GM04504 (cell line): ENCODE data around the gene TSPAN14.
A peak's percentile ranks its signal among the peaks of the same experiment; 100 is the strongest.

Experiments used
- DNase-seq: peaks from one replicate; pipeline ENCODE4 v3.0.0-alpha.2; 2012; ENCODE audit warnings: low read depth

The TSPAN14 gene

DNA sequence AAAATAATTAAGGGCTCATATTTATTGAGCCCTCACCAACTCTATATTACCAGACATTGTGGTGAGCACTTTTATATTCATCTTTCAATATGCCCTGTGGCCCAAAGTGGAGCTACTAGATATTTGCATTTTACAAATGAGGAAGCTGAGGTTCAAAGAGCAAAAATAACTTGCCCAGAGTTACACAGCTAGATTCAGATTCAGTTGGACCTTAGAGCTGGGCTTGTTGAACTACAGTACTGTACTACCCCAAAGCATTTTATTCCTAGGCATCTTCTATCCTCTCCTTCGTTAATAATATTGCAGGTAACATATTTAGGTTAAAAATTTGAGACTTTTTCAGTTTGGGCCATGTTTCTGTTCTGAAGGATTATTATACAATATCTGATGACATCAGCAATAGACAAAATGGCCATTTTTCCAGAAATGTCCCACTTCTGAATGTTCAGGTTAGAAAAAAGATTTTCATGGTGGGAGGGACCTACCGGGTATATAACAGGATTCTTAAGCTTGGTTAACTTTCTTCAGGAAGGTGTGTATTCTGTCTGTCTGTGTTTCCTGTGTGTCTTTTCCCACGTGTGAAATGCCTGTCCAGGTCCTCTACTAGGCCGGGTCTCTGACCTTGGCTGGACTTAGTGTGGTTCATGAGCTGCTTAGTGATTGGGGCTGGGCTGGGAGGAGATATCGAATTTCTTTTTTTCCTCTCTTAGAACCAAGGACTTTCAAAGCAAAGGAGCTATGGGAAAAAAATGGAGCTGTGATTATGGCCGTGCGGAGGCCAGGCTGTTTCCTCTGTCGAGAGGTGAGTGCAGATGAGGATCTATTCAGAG, 32.2 kb upstream of the TSPAN14 start:
- DNase-seq, result no peak

- no peak for DNase-seq
Measured at GRCh38 chr10:80425901-80426300, 28.2 kb upstream of the TSPAN14 start.

GRCh38 chr10:80427541-80427940, 26.6 kb upstream of the TSPAN14 start:
- no peak for DNase-seq

GRCh38 chr10:80429521-80429973, 24.6 kb upstream of the TSPAN14 start:
- no peak for DNase-seq

DNA sequence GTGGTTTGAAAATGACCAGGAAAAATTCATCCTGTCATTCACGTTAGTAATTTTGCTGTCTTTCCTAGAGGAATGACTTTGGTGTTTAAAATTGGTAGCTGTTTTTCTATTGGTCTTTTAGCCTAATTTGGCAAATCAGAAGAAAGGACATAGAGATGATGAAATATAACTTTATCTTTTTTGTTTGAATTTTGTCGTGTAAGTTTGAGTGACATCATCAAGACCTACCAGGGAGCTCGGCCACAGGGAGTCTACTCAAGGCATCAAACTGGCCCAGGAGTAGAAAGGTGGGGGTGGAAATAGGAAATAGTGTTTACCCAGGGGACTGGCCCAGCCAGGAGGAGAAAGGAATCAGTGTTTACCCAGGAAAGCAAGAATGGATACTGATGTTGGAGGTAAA, 21.0 kb upstream of the TSPAN14 start:
- DNase-seq, result no peak

- no peak for DNase-seq
Measured at GRCh38 chr10:80436446-80437098, 17.5 kb upstream of the TSPAN14 start.

GRCh38 chr10:80437227-80437626, 16.9 kb upstream of the TSPAN14 start:
- DNase-seq, result no peak

- no peak for DNase-seq
Measured at GRCh38 chr10:80441831-80442230, 12.3 kb upstream of the TSPAN14 start.

DNA sequence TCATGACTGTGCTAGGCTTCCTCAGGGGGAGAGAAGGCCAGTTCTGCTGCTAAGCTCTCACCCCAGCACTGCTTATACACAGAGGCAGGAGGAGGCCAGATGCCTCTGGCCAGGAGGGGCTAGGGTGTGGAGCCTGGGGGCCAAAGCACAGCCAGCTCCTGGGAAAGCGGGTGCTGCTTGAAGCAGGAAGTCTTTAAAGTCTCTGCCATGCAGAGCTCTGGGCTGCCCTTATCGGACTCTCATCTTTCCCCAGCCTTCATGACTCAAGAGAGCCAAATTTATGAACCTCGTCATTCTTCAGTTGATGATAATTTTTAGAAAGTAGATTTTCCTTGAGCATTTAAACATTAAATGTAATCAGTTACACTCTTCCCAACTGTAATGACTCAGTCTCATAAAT, 11.2 kb upstream of the TSPAN14 start:
- no peak for DNase-seq

DNA sequence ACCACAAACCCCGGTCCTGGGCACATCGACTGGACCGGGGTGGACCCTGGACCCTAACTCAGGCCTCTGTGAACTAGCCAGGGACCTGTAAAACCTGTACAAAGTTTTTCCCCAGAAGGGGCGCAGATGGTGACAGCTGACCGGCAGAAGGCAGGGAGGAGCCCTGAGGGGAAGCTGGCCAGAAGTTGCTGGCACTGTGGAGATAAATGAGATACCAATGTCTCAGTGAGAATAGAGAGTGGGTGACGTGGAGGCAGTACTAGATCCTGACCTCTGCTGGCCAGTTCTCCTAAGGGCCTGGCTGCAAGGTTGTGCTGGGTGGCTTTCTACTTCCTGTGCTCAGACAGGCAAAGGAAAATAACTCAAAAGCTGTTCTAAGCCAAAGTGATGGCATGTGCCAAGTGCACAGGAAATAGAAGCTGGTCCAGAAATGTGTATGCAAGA, 10.6 kb upstream of the TSPAN14 start:
- DNase-seq, result no peak

- DNase-seq, result no peak
Measured at GRCh38 chr10:80444124-80444523, 10.0 kb upstream of the TSPAN14 start.

DNA sequence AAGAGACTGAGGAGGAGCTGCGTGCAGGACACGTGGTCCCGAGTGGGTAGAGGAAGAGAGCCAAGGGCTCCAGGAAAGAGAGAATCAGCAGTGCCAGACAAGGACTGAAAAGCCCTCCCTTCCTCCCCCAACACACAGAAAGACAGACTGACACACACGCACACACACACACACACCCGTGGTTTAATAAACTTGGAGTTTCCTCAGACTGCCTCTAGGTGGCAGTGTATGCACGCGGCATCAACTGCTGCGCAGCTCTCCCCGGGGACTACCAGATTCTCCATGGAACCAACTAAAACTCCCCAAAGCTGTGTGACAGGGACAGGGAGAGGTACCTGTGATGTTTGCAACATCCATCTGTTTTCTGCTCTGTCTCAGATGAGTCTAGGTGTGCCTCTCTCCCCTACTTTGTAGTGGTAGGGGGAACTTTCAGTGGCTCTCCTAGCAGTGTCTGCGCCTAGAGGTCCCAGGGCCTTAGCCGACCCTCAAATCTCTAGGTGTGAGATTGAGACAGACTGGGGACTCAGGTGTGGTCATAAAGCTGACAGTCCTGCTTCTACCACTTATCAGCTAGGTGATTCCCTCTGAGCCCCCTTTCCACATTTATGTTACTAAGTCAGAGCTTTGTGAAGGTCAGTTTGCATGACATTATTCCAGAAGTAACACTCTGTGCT, 9.3 kb upstream of the TSPAN14 start:
- peak; percentile 43 for DNase-seq

DNA sequence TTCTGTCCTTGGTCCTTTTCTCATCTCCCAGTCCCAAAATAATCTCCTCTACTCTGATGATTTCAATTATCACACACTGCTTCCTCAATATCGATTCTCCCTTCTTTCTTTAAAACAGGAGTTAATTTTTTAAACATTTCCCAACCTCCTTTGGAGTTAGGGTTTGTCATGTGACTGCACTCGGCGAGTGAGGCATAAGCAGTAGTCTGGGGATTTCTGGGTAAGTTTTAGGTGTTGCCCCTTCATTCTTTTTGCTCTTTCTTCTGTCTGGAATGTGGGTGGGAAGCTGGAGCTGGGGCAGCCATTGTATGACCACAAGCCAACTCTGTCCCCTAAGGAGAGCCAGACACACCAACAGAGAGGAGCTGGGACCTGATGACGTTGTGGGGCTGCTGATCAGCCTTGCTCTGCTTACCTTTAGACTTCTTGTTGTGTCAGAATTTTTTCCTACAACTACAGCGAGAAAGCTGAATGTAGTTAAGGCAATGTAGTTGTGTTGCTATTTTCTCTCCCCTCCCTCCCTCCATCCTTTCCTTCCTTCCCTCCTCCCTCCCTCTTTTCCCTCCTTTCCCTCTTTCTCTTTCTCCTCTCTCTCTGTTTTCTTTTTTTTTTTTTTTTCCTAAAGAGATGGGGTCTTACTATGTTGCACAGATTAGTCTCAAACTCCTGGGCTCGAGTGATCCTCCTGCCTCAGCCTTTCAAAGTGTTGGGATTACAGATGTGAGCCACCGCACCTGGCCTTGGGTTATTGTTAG, 6.5 kb upstream of the TSPAN14 start:
- DNase-seq, result no peak

DNA sequence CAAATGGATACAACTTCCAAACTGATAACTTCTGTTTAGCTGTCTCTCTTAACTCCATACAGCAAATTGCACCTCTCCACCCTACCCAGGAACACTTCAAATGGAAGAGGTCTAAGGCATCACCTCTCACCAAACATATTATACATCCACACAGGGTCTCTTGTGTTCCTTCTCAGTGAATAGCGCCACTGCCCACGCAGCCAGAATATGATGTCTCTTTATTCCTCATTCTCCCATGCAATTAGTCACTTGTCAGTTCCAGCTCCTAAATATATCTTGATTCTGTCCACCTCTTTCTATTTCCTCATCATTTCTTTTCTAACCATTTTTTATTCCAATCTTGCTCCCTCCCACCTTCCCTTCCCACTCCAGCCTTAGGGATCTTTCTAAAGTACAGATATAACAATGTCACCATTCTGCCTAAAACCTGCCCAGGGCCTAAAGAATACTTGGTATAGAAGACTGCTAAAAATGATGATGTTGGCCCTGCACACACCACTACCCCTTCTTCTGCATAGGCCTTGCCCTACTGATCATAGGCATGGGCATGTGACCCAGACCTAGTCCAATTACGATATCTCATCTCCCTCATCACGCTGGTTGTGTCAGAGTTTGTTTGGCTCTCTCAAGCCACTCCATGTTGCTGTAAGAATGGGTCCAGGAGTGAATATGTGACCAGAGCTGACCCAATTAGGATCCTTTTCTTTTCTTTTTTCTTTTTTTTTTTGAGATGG, 5.7 kb upstream of the TSPAN14 start:
- DNase-seq, result no peak

GRCh38 chr10:80449520-80449919, 4.6 kb upstream of the TSPAN14 start:
- DNase-seq, result no peak

GRCh38 chr10:80451132-80451531, 3.0 kb upstream of the TSPAN14 start:
- DNase-seq, result no peak

DNA sequence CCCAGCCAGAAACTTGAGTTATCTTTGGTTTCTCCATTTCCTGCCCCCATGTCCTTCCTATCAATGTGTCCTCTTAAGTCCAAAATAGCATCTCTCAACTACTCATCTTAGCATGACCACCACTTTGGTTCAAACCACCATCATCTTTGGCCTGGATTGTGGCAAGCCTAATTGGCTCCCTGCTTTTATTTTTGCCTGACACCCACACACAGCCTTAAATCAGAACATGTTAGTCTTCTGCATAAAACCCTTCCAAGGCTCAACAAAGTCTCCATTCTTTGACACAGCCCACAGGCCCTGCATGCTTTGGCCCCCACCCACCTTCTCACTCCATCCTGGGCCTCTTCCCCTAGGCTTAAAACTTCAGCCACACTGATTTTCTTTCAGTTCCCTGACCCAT, 2.0 kb upstream of the TSPAN14 start:
- DNase-seq, result no peak

DNA sequence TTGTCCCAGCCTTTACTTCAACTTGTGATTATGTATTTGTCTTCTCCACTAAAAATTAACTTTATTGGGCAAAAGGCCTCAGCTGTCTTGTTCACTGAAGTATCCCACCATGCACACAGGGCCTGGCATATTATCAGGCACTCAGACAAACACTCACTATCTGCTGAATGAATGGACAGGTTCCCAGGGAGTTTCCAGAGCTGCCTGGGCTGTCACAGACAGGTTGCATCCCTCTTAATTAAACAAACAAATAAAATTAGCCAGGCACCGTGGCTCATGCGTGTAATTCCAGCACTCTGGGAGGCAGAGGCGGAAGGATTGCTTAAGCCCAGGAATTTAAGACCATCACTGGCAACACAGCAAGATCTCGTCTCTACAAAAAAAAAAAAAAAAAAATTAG, 1.5 kb upstream of the TSPAN14 start:
- DNase-seq, result no peak

DNA sequence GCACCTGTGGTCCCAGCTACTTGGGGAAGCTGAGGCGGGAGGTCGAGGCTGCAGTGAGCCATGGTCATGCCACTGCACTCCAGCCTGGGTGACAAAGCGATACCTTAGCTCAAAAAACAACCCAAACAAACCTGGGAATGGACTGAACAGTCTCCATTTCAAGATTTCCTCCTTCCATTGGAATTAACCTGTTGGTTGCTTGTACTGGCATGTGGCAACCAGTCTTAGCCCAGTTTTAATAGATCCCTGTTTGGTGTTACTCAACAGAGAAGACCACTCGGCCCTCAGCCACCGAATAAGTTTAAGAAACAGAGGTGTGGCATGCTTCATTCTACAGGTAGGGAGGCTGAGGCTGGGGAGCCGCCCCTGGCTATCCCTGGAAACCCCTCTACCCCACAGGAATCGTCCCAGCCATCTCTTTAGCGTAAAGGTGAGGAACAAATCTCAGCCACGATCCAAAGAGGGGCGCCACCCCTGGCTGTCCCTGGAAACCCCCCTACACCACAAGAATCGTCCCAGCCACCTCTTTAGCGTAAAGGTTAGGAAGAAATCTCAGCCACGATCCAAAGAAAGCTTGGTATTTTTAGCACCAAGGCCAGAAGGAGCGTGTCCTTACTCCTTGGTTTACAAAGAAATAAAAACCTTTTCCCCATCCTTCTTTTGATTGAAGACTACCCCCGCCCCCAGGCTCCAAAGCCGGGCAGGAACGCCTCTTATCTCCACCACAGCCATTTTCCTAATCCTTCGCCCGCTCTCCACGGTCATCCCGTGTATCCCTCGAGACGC, 861 bp upstream of the TSPAN14 start:
- DNase-seq, result no peak
